ENCODE data around the gene MNT.

DNA sequence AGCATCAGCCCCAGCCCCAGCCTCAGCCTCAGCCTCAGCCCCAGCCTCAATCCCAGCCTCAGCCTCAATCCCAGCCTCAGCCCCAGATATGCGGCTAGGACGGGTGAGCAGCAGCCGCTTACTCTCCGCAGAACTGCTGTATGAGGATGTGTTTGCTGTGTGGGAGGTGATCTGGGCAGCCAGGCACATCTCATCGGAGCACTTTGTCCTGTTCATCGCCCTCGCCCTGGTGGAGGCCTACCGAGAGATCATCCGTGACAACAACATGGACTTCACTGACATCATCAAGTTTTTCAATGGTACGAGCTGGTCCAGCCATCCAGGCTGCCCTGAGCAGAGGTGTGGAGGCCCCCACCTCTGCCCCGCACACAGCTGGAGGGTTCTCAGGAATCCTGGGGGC lies 22.0 kb downstream of the MNT start:
- TF ChIP-seq SUZ12 (IDR thresholded peaks at IDR 0.05): no peak
- no peak for TF ChIP-seq L3MBTL2 (conservative IDR thresholded peaks at IDR 0.05)
- TF ChIP-seq BHLHE40 (IDR thresholded peaks at IDR 0.05; ENCODE audit: borderline replicate concordance): no peak
- TF ChIP-seq FOXM1 (IDR thresholded peaks at IDR 0.05; ENCODE audit: borderline replicate concordance): no peak
- no peak for TF ChIP-seq ELF4 (IDR thresholded peaks at IDR 0.05)
- no peak for TF ChIP-seq LEF1 (IDR thresholded peaks at IDR 0.05; ENCODE audit: borderline replicate concordance)
- no peak for TF ChIP-seq SP1 (IDR thresholded peaks at IDR 0.05)
- no peak for TF ChIP-seq ARNT (IDR thresholded peaks at IDR 0.05)
- no peak for TF ChIP-seq FOXK2 (IDR thresholded peaks at IDR 0.05)
- TF ChIP-seq NFRKB (IDR thresholded peaks at IDR 0.05): no peak
- TF ChIP-seq PKNOX1 (IDR thresholded peaks at IDR 0.05): no peak
- TF ChIP-seq ZNF384 (IDR thresholded peaks at IDR 0.05): no peak
- no peak for TF ChIP-seq FOXA1 (IDR thresholded peaks at IDR 0.05)
- no peak for TF ChIP-seq TARDBP (IDR thresholded peaks at IDR 0.05)

All from HEK293T (cell line).